ENCODE results near the gene SYNDIG1.

Gene SYNDIG1

DNA sequence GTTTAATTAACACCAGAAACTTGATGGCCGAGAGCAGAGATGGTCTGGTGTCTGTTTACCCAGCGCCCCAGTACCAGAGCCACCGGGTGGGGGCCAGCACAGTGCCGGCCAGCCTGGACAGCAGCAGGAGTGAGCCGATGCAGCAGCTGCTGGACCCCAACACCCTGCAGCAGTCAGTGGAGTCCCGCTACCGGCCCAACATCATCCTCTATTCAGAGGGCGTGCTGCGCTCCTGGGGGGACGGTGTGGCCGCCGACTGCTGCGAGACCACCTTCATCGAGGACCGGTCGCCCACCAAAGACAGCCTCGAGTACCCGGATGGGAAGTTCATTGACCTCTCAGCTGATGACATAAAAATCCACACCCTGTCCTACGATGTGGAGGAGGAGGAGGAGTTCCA, 73.7 kb downstream of the SYNDIG1 start:
- no peak for DNase-seq
- intact Hi-C loops (cut with DNase I): no loop called here

DNA sequence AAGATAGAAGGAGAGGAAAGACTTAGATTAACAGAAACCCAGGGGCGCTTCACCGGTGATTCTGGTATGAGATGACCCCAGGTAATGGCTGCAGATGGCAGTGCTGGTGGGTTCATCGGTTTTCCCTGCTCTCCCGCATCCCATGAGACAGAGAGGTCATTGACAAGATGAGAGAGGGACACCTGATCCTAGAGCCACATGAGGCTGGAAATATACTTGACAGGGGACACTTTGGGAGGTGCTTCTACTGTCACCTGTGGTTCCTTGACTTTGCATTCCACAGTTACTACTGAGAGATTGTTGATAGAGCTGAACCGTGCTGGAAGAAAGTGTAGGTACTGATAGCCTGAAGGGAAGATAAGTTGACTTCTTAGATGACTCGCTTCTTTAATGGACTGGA, 74.3 kb downstream of the SYNDIG1 start:
- intact Hi-C loops (cut with DNase I): no loop called here
- DNase-seq: no peak

DNA sequence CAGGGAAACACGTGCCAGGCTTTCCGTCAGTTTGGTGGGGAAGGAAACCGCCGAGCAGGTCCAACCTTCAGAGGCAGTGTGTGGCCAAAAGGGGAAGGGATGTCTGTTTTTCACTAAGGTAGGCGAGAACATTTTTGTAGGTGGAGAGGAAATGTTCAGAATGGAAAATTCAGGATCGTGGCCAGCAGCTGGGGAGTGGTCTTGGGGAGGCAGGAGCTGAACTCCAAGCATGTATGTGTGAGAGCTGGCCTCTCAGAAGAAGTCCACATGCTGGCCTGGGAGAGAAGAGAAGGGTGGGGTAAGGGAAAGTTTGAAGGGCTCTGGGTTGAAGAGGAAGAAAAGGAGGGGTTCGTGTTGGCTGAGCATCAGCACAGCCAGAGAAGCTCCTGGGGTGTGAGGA, 74.9 kb downstream of the SYNDIG1 start:
- intact Hi-C loops (cut with DNase I): no loop called here
- DNase-seq: no peak

DNA sequence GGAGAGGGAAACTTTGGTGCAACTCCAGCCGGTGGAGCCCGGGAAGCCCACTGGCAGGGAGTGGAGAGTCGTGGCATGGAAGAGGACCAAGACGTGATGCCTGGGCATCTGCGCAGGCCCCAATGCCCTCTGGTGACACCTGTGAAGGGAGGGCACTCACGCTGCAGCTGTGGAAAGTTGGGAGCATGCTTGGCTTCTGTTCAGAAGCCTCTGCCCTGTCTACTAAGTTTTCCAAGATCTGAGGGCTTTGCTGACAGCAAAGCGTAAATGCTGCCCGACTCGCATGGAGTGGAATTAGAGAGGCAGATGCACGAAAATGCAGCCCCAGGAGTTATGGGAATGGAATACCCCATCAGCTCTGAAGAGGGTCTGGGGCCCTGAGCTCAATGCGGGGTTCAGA, 75.7 kb downstream of the SYNDIG1 start:
- no peak for DNase-seq
- intact Hi-C loops (cut with DNase I): no loop called here

DNA sequence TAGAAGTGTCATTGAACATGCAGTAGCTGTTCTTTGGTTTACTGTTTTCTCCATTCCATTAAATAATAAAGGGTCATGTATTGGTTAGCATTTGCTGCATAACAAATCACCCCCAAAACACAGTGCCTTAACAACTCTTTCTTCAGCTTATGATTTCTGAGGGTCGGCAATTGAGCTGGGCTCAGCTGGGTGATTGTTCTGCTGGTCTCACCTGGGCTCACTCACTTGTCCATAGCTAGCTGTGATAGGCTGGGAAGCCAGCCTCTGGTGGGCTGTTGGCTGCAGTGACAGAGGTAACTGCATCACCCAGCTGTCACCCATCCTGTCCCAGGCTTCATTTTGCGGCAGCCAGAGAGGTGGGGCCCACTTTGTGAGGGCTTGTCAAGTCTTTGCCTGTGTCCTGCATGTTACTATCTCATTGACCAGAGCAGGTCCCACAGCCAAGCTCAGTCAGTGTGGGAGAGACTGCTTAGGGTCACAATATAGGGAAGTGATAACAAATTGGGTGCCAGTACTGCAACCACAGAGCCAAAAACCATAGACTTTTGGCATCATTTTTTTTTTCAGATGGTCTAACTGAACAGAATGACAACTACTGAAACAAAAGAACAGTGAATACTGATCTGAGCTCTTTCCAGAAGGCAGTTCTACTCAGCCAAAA, 76.9 kb downstream of the SYNDIG1 start:
- intact Hi-C loops (cut with DNase I): no loop called here
- no peak for DNase-seq

DNA sequence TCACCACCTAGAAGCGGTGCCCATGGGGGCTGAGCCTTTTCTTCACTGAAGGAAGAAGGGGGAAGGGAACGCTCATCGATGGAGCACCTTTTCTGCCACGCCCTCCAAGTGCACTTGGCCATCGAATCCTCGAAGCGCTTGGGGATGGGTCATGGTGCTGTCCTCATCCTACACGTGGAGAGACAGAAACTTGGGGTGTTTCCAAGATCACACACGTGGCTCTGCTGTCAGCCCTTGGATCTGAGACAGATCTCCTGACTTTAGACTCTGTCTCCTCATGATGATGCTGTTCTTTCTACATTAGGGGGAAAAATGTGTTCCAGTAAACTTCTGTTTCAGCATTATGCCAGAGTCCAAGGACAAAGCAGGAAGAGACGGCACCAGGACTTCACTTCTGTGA, 78.5 kb downstream of the SYNDIG1 start:
- DNase-seq: no peak
- intact Hi-C loops (cut with DNase I): no loop called here

DNA sequence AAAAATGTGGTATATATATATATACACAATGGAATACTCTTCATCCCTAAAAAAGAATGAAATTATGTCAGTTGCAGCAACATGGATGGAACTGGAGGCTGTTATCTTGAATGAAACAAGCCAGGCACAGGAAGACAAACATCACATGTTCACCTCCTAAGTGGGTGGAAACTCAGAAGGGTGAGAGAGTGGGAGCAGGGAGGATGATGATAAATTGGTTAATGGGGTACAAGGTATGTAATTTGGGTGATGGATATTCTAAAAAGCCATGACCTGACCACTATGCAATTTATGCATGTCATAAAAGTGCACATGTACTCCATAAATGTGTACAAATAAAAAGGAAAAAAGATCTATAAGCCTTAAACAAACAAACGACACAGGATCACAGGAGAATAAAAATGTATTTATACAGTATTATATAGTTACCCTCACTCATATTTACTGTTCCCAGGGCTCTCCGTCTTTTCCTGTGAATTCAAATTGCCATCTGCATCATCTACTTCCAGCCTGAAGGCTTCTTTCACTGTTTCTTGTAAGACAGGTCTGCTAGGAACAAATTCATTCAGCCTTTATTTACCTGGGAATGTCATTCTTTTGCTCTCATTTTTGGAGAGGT, 89.8 kb downstream of the SYNDIG1 start:
- intact Hi-C loops (cut with DNase I): no loop called here
- no peak for DNase-seq

DNA sequence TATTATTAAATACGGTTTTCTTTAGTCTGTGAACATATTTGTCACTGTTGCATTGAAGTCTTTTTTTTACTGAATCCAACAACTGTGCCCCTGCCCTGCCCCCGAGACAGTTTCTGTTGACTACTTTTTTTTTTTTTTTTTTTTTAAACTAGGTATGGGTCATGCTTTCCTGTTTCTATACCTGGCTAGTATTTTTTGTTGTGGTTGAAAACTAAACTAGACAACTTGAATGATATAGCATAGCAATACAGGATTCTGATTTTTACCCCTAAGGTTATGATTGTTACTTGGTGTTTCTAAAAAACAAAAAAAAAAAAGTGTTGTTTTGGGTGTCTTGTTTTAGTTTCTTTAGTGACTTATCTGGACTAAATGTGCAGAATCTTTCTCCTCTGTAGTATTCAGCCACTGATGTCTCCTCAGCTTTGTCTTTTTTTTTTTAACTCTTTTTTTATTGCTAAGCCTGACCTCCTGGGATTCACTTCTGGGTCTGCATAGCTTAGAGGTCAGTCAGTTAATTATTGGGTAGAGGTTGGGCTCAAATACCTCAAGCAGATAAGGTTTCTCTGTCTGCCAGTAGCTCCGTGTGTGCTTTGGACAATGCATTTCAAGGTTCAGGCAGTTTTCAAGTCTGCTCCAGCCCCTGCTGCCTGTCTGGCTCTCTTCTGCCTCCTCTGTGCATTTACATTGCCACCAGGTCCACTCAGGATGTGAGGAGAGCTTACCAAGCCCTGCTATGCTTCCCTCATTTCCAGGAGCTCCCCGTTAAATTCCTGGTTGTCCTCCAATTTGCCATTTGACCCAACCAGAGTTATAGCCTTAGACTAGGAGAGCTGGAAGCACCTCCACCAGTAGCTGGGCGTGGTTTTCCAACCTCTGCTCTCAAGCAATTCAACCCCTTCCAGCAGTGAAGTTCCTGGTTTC, 91.4 kb downstream of the SYNDIG1 start:
- no peak for DNase-seq
- intact Hi-C loops (cut with DNase I): no loop called here

DNA sequence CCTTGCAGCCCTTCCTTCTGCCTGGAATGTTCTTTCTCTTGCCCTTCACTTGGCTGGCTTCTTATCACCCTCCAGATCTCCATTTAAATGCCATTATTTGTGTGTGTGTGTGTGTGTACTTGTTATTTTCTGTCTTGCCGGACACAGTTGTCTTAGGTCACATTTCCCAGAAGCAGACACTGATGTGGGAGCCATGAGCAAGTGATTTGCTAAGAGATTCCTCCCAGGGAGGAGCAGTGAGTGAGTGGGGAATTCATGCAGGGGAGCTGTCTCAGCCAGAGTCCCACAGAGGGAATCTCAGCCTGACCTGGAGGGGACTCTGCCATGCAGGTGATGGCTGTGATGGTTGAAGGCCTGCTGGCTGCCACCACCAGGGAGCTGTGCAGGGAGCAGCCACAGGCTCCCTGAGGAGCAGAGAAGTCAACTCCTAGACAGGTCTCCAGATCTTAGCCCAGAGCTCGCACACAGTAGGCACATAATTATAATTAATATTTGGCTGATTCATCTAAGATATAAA, 96.5 kb downstream of the SYNDIG1 start:
- peak in 1 of 10 donors; percentile 52 for DNase-seq
- intact Hi-C loops (cut with DNase I): no loop called here

DNA sequence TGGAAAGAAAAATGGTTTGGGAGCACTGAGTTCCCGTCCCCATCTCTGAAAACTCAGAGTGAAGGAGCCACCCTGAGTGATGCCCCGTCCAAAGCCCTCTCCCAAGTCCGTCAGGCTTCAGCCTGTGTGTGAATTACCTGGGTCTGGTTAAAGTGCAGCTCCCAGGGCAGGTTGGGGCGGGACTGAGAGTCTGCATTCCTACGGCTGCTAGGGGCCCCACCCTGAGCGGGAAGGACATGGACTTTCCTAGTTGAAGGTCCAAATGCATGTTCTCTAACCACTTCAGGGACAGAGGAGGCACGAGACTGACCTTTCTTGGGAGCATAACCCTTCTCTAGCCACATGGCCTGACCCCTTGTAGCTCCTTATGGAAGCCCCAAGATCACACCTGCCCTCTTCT, 97.2 kb downstream of the SYNDIG1 start:
- DNase-seq: peak in 1 of 10 donors; percentile 36
- intact Hi-C loops (cut with DNase I): no loop called here

DNA sequence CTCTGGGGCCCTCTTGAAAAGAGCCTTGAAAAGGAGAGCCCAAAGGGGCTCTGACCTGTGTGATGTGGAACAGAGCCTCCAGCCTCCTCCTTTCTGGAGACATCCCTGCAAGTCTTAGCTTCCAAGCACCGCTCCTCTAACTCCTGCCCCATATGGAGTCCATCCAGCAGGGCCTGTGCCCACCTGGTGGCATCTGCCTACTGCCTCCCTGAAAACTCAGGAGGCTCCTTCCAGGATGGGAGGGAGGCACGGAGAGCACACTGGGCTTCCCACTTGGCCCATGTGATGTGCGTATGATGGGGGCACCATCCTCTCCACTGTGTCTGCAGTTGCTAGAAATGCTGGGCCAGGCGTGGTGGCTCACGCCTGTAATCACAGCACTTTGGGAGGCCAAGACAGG, 98.1 kb downstream of the SYNDIG1 start:
- peak in 1 of 10 donors; percentile 46 for DNase-seq
- intact Hi-C loops (cut with DNase I): no loop called here

DNA sequence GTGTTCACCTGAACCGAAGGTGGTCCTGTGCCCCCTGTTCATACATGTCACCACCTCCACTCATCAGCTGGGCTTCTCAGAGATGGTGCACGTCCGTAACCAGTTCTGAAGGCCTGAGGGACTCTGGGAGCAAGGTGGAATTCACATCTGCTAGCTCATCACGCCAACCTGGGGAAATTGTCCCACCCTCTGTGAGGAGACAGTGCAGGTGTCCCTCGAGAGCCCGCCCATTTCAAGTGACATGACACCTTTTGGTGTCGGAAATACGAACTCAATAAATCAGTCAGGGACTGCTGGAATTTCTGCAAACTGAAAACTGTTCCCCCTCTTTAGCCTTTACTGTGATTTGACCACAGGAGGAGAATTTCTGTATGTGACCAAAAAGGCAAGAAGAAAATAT, 99.4 kb downstream of the SYNDIG1 start:
- intact Hi-C loops (cut with DNase I): no loop called here

DNA sequence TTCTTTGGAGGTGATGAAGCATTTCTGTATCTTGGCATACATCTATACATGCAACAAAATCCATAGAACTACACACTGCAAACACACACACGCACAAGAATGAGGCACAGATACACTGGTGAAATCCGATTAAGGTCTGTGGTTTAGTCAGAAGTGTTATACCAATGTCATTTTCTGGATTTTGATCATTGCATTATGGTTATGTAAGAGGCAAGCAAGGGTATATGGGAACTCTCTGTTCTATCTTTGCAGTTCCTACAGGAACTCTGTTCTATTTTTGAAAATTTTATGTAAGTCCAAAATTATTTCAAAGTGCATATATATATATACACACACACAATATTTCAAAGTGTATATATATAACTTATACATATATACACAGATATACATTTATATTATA, 101.7 kb downstream of the SYNDIG1 start:
- no peak for DNase-seq
- intact Hi-C loops (cut with DNase I): no loop called here

More for the DNA sequence above, 99.4 kb downstream of the SYNDIG1 start:
- no peak for DNase-seq

DNA sequence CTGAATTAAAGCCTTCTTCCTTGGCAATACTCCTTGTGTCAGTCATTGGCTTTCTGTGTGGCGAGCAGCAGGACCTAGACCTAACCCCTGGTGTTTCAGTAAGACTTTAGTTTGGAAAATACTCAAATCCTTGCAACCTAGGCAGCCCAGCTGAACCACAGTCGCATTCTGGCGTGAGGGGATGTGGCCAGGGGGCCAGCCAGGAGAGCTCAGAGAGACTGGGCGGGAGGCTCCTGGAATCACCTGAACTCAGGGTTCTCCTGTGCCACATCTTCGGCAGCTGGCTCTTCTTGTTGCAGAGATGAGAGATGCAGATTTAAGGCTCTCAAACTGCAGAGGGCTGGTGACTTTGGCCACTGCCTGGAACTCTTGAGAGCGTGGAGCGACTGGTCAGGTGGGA, 102.7 kb downstream of the SYNDIG1 start:
- intact Hi-C loops (cut with DNase I): no loop called here
- DNase-seq: no peak

DNA sequence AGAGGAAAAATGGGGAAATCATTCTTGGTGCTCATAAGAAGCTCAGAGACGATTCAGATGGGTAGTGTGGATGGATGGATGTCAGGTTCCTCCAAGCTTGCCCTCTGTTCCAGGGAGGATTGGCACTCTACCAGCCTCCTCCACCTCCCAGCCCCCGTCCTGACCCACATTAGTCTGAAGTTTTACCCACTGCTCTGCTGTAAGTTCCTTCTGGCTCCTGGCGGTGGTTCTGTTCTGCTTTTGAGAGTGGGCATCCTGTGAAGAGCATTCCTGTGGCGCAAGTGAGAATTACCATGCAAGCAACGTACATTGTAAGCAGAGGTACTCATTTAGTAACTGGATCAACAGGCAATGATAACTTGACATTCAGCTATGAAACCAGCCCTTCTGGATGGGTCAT, 103.4 kb downstream of the SYNDIG1 start:
- intact Hi-C loops (cut with DNase I): no loop called here

DNA sequence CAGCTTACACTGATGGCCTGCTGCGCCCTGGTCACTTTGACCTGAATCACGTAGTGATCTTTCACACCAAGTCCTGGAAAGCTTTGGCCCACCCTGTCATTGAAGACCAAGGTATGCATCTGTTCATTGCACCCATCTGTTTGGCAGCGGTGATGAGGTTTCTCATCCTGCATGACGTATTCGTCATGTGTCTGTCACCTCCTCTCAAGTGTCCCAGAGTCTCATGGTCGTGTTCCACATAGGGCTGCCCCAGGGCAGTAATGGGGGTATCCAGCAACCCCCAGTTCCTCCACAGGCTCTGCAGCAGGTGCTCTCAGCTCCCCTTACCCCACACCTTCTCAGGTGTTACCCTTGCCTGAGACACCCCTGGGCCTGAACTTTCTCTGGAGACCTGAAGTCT, 104.1 kb downstream of the SYNDIG1 start:
- intact Hi-C loops (cut with DNase I): no loop called here
- DNase-seq: no peak

More for the DNA sequence above, 103.4 kb downstream of the SYNDIG1 start:
- peak in 2 of 10 donors; percentile 39 to 83 for DNase-seq

DNA sequence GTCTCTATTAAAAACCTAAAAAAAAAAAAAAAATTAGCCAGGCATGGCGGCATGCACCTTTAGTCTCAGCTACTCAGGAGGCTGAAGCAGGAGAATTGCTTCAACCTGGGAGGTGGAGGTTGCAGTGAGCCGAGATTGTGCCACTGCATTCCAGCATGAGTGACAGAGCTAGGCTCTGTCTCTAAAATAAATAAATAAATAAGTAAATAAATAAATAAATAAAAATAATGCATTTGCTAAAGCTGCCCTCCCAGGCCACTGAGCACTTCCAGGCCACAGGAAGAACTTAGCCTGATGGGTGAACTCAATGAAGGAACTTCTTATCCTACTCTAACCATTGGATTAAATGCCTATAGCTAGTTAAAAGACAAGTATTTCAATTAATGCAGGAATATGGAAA, 104.9 kb downstream of the SYNDIG1 start:
- no peak for DNase-seq
- intact Hi-C loops (cut with DNase I): no loop called here

DNA sequence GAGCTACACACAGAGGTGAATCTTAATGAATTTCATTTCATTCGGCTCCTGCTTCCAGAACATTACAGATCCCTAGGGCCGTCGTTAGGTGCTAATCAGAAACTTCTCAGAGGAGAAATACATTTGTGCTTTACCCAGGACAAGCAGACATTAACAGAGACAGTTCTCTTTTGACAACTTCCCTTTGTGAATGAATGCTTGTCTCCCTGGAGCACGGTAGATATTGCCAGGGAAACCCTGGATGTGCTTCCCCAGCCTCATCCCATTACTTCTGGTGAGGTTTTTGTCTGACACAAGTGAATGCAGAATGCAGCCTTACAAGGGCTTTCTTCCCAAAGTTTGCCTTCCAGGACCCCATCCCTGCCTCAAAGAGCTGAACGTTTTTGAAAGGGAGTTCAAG, 105.4 kb downstream of the SYNDIG1 start:
- DNase-seq: no peak
- intact Hi-C loops (cut with DNase I): no loop called here

DNA sequence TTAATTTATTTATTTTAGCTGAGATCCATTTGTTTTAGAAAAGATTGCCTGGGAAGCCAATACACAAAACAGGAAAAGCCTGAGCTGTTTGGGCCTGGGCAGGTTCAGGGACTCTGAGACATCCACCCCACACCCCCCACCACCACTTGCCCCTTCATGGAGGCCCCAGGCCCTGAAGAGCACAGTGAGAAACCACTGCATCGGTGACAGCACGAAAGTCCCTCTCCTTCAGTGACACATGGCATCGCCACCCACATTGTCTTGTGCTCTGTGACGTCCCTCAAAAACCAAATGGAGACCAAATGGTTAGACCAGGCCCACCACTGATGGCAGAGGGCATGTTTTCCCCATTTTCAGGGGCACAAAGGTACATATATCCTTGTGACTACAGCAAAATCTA, 106.4 kb downstream of the SYNDIG1 start:
- peak in 1 of 10 donors; percentile 52 for DNase-seq

DNA sequence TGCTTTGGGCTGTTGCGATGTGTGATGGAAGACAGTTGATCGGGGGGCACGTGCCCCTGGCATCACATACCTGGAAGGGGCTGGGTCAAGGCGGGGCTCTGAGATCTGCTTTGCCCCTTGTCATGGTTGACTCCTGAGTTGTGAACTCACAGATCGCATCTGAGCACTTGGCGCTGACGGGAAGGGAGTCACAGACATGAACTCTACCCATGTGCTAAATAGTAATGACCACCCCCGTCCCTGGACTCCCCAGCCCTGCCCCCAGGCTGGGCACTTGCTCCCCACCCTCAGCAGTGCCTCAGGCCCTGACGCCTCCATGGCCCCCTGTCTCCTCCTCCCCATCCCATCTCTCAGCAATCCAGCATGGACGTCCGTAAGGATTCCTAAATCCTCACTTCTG, 107.0 kb downstream of the SYNDIG1 start:
- peak in 1 of 10 donors; percentile 67 for DNase-seq
- intact Hi-C loops (cut with DNase I): no loop called here

More for the DNA sequence above, 106.4 kb downstream of the SYNDIG1 start:
- intact Hi-C loops (cut with DNase I): no loop called here

DNA sequence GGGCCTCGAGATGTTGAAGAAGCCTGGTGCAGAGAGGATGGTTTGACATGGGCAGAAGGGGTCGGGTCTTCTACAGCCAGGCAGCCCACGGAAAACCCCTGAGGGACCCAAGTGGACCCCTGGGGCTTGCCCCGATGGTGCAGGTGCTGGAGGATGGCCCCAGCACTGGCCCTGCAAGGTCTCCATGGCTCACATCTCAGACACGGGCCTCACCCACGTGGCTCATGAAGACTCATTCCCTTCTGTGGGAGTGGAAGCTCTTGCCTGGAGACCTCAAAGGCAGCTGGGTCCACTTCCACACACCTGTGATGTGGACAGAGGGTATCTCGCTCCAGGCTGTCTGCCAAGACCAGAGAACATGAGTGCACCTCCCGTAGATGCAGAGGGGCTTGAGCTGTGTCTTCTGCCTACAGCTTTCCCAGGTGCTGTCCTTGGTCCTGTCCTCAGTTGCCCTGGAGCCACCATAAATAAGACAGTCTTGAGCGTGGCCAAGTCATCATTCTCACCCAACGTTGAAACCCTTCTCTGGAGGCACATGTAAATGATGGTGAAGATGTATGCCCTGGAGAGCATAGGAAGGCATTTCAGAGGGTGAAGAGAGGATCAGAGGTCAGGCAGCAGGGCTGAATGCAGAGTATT, 108.0 kb downstream of the SYNDIG1 start:
- intact Hi-C loops (cut with DNase I): no loop called here
- no peak for DNase-seq
